Activated B cell treated with CpG ODN at 0.5 μM for 24 hours (primary cell): Measurements from ENCODE around the gene KCNK3. TPM values are rescaled to one million over a fixed set of nuclear protein-coding genes. Genes with fewer than 3 reads are reported as not detected.
A peak's percentile ranks its signal among the peaks of the same experiment; 100 is the strongest.

Experiments used
- ATAC-seq: fragments of 200-7000 bp; cut with Tn5 transposase; one replicate; pipeline ENCODE4 v1.10.0; 2021; ENCODE audit warnings: low read depth, mild to moderate bottlenecking, moderate library complexity
- CTCF ChIA-PET: fragments of 350-600 bp; sonication (Branson Sonifier 250); formaldehyde crosslinking; loops from one replicate; lab custom pipeline; 2021; ENCODE audit warnings: antibody characterized with exemption; lab: Charles Lee
- POLR2A ChIA-PET: fragments of 350-600 bp; sonication (Branson Sonifier 250); formaldehyde crosslinking; loops from one replicate; lab custom pipeline; 2021; ENCODE audit warnings: antibody characterized with exemption; lab: Charles Lee
- DNase-seq: peaks from one replicate; pipeline ENCODE4 v3.0.0; 2022
- H3K27ac Mint-ChIP-seq: one replicate; pipeline ENCODE4 v1.8.0; 2020; ENCODE audit warnings: mixed read lengths
- H3K27me3 Mint-ChIP-seq: one replicate; pipeline ENCODE4 v1.8.0; 2021; ENCODE audit warnings: mixed read lengths
- H3K36me3 Mint-ChIP-seq: one replicate; pipeline ENCODE4 v1.8.0; 2021; ENCODE audit warnings: low read depth, mixed read lengths
- H3K4me1 Mint-ChIP-seq: one replicate; pipeline ENCODE4 v1.8.0; 2021; ENCODE audit warnings: mixed read lengths
- H3K4me3 Mint-ChIP-seq: one replicate; pipeline ENCODE4 v1.8.0; 2020; ENCODE audit warnings: mild to moderate bottlenecking, mixed read lengths
- H3K9me3 Mint-ChIP-seq: one replicate; pipeline ENCODE4 v1.8.0; 2020; ENCODE audit warnings: mixed read lengths
- intact Hi-C: fragments of 100-400 bp; cut with micrococcal nuclease; formaldehyde crosslinking; loops from one replicate; pipeline ENCODE4 v1.15.1; 2024
- total RNA-seq: library from RNA; stranded (reverse); gene quantifications from 2 replicates; pipeline ENCODE4 v1.2.3, GENCODE V29; 2022
- TF ChIP-seq, protein P1 (sequence below): fragments of 200-600 bp; IDR thresholded peaks from one replicate; pipeline ENCODE4 v1.8.0; 2022; ENCODE audit warnings: antibody characterized with exemption, mild to moderate bottlenecking

KCNK3 gene
- total RNA-seq, 1 donor from 2014 or later, result not detected

DNA sequence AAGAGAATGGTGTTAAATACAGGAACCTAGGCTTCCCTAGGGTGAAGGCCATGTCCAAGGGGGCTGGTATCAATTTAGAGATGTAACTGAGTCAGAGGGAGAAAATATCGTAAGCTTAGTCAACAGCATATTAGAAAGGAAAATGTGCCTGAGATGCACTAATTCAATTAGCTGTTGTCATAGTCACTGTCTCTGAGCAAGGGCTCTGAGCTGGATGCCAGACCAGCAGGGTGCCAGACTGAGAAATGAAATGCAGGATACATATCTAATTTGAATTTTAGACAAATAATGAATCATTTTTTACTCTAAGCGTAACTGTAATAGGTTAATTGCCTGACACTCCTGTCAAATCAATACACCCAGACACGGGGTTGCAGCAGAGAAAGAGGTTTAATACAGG lies 60.1 kb downstream of the KCNK3 start:
- no peaks in the 10 kb centered on the region for H3K9me3 Mint-ChIP-seq
- POLR2A ChIA-PET, result no interaction called here
- H3K4me3 Mint-ChIP-seq, result no peak overlapping the region
- H3K27ac Mint-ChIP-seq, result no peak overlapping the region
- intact Hi-C loops, result no loop called here
- peaks cover 16% of the 10 kb centered on the region for H3K4me1 Mint-ChIP-seq
- H3K36me3 Mint-ChIP-seq, result no peaks in the 10 kb centered on the region
- H3K27me3 Mint-ChIP-seq, result no peaks in the 10 kb centered on the region
- CTCF ChIA-PET, result no interaction called here
- DNase-seq (no peak), ATAC-seq (no peak)
- TF ChIP-seq, protein P1, sequence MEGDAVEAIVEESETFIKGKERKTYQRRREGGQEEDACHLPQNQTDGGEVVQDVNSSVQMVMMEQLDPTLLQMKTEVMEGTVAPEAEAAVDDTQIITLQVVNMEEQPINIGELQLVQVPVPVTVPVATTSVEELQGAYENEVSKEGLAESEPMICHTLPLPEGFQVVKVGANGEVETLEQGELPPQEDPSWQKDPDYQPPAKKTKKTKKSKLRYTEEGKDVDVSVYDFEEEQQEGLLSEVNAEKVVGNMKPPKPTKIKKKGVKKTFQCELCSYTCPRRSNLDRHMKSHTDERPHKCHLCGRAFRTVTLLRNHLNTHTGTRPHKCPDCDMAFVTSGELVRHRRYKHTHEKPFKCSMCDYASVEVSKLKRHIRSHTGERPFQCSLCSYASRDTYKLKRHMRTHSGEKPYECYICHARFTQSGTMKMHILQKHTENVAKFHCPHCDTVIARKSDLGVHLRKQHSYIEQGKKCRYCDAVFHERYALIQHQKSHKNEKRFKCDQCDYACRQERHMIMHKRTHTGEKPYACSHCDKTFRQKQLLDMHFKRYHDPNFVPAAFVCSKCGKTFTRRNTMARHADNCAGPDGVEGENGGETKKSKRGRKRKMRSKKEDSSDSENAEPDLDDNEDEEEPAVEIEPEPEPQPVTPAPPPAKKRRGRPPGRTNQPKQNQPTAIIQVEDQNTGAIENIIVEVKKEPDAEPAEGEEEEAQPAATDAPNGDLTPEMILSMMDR, result no peak

DNA sequence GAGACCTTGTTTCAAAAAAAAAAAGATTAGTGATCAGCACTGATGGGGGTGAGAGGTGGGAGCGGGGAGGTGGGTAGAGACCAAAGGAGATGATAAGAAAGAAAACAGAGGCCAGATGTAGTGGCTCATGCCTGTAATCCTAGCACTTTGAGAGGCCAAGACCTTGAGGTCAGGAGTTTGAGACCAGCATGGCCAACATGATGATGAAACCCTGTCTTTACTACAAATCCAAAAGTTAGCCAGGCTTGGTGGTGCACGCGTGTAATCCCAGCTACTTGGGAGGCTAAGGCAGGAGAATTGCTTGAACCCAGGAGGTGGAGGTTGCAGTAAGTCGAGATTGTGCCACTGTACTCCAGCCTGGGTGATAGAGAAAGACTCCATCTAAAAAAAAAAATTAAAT lies 62.0 kb downstream of the KCNK3 start:
- TF ChIP-seq, protein P1, result no peak
- ATAC-seq (no peak), DNase-seq (no peak)
- CTCF ChIA-PET, result no interaction called here
- intact Hi-C loops, result no loop called here
- H3K27ac Mint-ChIP-seq, result no peak overlapping the region
- H3K27me3 Mint-ChIP-seq, result no peaks in the 10 kb centered on the region
- H3K36me3 Mint-ChIP-seq, result no peaks in the 10 kb centered on the region
- POLR2A ChIA-PET, result no interaction called here
- H3K4me1 Mint-ChIP-seq, result peaks cover 16% of the 10 kb centered on the region
- no peak overlapping the region for H3K4me3 Mint-ChIP-seq
- no peaks in the 10 kb centered on the region for H3K9me3 Mint-ChIP-seq

DNA sequence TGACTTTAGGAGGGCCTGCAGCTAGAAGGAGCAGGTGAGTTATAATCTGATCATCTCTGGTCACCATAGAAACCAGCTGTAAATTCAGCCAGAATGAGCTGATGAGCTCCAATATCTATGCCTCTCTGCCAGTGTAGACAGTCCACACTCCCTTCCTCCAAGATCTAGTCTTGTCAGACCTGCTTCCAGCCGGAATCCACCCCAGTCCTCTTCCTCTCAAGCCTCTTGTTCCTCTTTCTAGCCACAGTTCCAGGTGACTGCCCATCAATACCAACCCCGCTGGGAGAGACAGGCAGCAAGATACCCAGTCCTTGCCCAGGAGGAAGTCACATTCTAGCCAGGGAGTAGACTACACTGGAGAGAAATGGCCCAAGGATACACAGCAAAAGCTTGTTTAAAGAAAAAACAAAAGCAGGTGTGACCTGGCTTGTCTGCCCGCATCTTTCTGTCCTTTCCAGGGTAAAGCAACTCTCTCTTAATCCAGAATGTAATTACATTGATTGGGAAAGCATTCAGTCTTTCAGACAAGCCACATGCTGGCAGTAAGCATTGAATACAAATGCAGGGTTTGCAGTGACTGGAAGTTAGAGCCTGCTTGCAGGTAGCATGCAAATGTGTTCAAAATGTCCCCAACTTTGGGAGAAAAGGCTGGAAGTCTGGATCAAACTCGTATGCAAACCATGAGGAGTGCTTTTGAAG lies 62.6 kb downstream of the KCNK3 start:
- ATAC-seq, result peak; percentile 65
- intact Hi-C loops, result no loop called here
- ChIA-PET POLR2A (no interaction called here), CTCF (no interaction called here)
- Mint-ChIP-seq H3K4me1 (peaks cover 12% of the 10 kb centered on the region), H3K9me3 (no peaks in the 10 kb centered on the region), H3K4me3 (no peak overlapping the region), H3K27me3 (no peaks in the 10 kb centered on the region), H3K27ac (no peak overlapping the region), H3K36me3 (no peaks in the 10 kb centered on the region)
- no peak for DNase-seq
- TF ChIP-seq, protein P1, result no peak

DNA sequence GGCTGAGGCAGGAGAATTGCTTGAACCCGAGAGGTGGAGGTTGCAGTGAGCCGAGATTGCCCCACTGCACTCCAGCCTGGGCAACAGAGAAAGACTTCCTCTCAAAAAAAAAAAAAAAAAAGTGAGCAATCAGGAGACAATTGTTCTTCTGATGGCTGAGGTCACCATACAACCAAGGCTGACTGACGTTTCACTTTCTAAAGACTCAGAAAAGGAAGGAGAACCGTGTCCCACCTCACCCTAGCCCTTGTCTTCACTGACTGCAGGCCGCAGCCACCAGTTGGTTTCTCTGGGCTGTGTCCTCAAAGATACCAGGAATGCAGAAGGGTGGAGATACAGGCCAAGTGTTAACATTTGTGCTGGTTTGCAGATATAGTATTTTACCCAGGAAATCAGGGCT lies 63.8 kb downstream of the KCNK3 start:
- ATAC-seq (no peak), DNase-seq (no peak)
- Mint-ChIP-seq H3K27me3 (no peaks in the 10 kb centered on the region), H3K27ac (no peak overlapping the region), H3K4me3 (no peak overlapping the region), H3K36me3 (no peaks in the 10 kb centered on the region), H3K4me1 (peaks cover 7% of the 10 kb centered on the region), H3K9me3 (no peaks in the 10 kb centered on the region)
- intact Hi-C loops, result no loop called here
- TF ChIP-seq, protein P1, result no peak
- POLR2A ChIA-PET, result interaction anchor here (0.6 kb wide), 1 partner anchor 31 kb away, joined by 4 read pairs; no protein-coding TSS in a partner anchor
- CTCF ChIA-PET, result no interaction called here

DNA sequence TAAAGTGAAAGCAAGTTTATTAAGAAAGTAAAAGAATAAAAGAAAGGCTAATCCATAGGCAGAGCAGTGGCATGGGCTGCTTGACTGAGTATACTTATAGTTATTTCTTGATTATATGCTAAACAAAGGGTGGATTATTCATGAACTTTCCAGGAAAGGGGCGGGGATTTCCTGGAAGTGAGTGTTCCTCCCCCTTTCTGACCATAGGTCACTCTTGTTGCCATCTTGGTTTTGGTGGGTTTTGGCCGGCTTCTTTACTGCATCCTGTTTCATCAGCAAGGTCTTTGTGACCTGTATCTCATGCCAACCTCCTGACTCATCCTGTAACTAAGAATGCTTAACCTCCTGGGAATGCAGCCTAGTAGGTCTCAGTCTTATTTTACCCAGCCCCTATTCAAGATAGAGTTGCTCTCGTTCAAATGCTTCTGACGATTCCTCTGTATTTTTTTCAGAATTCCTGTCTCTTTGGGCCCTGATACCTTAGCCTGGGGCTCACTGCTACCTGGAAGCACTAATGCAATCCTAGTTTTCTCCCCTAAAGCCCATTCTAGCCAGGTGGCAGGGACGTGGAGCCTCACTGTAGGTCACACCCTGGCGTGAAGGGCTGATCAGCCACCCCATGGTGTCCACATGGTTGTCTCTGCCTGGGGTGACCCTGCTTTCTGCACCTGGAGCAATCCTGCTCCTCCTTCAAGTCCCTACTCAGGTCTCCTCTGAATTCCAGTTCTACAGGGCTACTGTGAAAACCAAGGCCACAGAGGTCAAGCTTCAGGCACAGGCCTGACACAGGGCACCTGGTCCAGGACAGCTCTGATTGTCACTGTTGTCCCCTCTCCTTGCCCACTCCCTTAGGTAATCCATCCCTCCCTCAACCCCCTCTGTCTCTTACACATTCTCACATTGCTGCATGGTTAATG lies 65.6 kb downstream of the KCNK3 start:
- H3K4me3 Mint-ChIP-seq, result no peak overlapping the region
- CTCF ChIA-PET, result no interaction called here

More for the DNA sequence above, 65.6 kb downstream of the KCNK3 start:
- DNase-seq (no peak), ATAC-seq (peak; percentile 64)
- TF ChIP-seq, protein P1, result no peak
- Mint-ChIP-seq H3K9me3 (no peaks in the 10 kb centered on the region), H3K27me3 (no peaks in the 10 kb centered on the region), H3K27ac (no peak overlapping the region), H3K4me1 (peaks cover 8% of the 10 kb centered on the region), H3K36me3 (no peaks in the 10 kb centered on the region)
- POLR2A ChIA-PET, result no interaction called here
- intact Hi-C loops, result no loop called here
